Stomach (tissue), 9 donors: ENCODE data around the gene UNC5B. TPM values are rescaled to one million over a fixed set of nuclear protein-coding genes. Genes with fewer than 3 reads are reported as not detected.
A peak's percentile ranks its signal among the peaks of the same experiment; 100 is the strongest.

Source experiments
- DNase-seq, 2 donors: peaks; one replicate each; pipeline versions ENCODE4 v3.0.0 to v3.0.0-alpha.2; 2013 to 2019
- H3K27ac ChIP-seq, 5 donors: fragments of 200-600 bp in 4 of 5; sonication (generic) in 4 of 5; one replicate each; pipeline ENCODE4 v1.5.1; 2013 to 2019; ENCODE audit warnings: mild to moderate bottlenecking in 1 of 5, moderate library complexity in 1 of 5
- H3K27me3 ChIP-seq, 3 donors: fragments of 200-600 bp; sonication (generic); one replicate each; pipeline ENCODE4 v1.5.1; 2017 to 2019; ENCODE audit warnings: mixed run types in 1 of 3
- H3K36me3 ChIP-seq, 4 donors: fragments of 200-600 bp; sonication (generic); 1 replicate in 3 of 4; 2 replicates in 1 of 4; pipeline ENCODE4 v1.5.1; 2016 to 2019
- H3K4me1 ChIP-seq, 4 donors: fragments of 200-600 bp; sonication (generic); one replicate each; pipeline ENCODE4 v1.5.1; 2016 to 2019
- H3K4me3 ChIP-seq, 4 donors: fragments of 200-600 bp; sonication (generic) in 3 of 4; one replicate each; pipeline ENCODE4 v1.5.1; 2016 to 2019; ENCODE audit warnings: mild to moderate bottlenecking in 1 of 4
- H3K9me3 ChIP-seq, 4 donors: fragments of 200-600 bp; sonication (generic); one replicate each; pipeline ENCODE4 v1.5.1; 2016 to 2019
- EP300 ChIP-seq: sonication (generic); formaldehyde crosslinking; IDR thresholded peaks from one replicate; pipeline ENCODE4 v1.6.1; 2017; ENCODE audit warnings: antibody characterized with exemption
- POLR2A ChIP-seq, 4 donors: fragments of 450-650 bp; IDR thresholded peaks; one replicate each; pipeline ENCODE4 v1.6.1; 2016; ENCODE audit warnings: antibody characterized with exemption in 4 of 4, control low read depth in 2 of 4, mild to moderate bottlenecking in 1 of 4, moderate library complexity in 1 of 4
- POLR2AphosphoS5 ChIP-seq, 3 donors: sonication (generic); formaldehyde crosslinking; IDR thresholded peaks; one replicate each; pipeline ENCODE4 v1.6.1; 2016; ENCODE audit warnings: antibody characterized with exemption in 3 of 3
- WGBS, 5 donors: extraction: QIAGEN DNeasy Blood & Tissue Kit in 3 of 5; methylation state at CpG; one replicate each; pipeline versions ENCODE4 v1.1.5 to v1.1.7; 2013 to 2018; 5-methylcytosine and 5-hydroxymethylcytosine counted together
- intact Hi-C: fragments of 100-400 bp; cut with DNase I; formaldehyde crosslinking; loops from one replicate; pipeline ENCODE4 v1.15.1; 2023; ENCODE audit warnings: low total_unique reads
- polyA plus RNA-seq, 3 donors: library from polyadenylated mRNA; stranded (reverse); fragments of 200-250 nt; gene quantifications; one replicate each; pipeline ENCODE4 v1.2.3, GENCODE V29; 2013
- total RNA-seq, 5 donors: library from RNA; depleted of rRNA; stranded (reverse); fragments of >200 nt; gene quantifications; one replicate each; pipeline versions ENCODE4 v1.1.0 to v1.2.3, GENCODE V29; 2014 to 2016
- TF ChIP-seq, protein P1 (sequence below), 7 experiments: fragments of 450-650 bp in 4 of 7; fragments of 200-600 bp in 3 of 7; sonication (generic) in 3 of 7; IDR thresholded peaks; one replicate each; pipeline ENCODE4 v1.5.1; 2016 to 2019; ENCODE audit warnings: antibody characterized with exemption in 7 of 7, control low read depth in 2 of 7, mild to moderate bottlenecking in 1 of 7
- donor health status: healthy with polysubstance abuse.
- donor health status: Bipolar disorder and iron deficiency.
- donor health status: healthy.

UNC5B gene
- total and polyA plus RNA-seq, 8 donors: 1.4 to 42.9 (median 5.7) TPM

DNA sequence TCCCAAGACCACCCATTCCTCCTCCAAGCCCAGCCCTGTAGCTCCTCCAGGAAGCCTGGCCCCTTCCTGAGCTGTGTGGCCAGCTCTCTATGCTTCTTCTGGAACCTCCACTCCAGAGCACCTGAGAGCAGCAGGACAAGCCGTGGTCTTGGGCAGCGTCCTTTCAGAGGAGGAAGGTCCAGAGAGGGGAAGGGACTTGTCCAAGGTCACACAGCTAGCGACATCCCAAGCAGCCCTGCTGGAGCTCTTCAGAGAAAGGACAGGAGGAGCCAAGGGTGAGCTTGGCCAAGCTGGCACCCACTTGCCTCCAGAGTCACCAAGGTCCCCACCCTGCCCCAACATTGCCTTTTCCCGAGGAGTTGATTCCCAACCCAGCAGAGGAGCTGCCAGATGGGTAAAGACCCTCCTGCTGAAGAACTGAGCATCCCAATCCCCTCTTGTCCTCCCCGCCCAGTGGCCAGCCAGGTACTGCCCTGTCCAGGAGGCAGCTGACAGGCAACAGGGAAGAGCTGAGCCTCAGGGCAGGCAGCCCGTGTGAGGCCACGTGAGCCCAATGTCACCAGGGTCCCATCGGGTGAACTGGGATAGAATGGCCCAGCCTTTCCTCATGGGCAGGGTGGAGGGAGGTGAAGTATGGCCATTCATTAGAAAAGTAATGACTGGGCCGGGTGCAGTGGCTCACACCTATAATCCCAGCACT is 46.2 kb downstream of the UNC5B start:
- Histone ChIP-seq H3K9me3 (no peaks in the 10 kb centered on the region), H3K27ac (no peak overlapping the region), H3K27me3 (no peaks in the 10 kb centered on the region), H3K4me3 (no peak overlapping the region), H3K4me1 (peaks cover 33 to 55% (median 42%) of the 10 kb centered on the region in 4 donors), H3K36me3 (no peaks in the 10 kb centered on the region)
- WGBS, 5 donors: 84 to 96% (median 89%) methylated on average over 6 to 9 of the region's 9 CpGs
- TF ChIP-seq EP300: no peak
- TF ChIP-seq POLR2A (IDR thresholded peaks at IDR 0.05): no peak
- TF ChIP-seq POLR2AphosphoS5 (IDR thresholded peaks at IDR 0.05): no peak
- TF ChIP-seq, protein P1, sequence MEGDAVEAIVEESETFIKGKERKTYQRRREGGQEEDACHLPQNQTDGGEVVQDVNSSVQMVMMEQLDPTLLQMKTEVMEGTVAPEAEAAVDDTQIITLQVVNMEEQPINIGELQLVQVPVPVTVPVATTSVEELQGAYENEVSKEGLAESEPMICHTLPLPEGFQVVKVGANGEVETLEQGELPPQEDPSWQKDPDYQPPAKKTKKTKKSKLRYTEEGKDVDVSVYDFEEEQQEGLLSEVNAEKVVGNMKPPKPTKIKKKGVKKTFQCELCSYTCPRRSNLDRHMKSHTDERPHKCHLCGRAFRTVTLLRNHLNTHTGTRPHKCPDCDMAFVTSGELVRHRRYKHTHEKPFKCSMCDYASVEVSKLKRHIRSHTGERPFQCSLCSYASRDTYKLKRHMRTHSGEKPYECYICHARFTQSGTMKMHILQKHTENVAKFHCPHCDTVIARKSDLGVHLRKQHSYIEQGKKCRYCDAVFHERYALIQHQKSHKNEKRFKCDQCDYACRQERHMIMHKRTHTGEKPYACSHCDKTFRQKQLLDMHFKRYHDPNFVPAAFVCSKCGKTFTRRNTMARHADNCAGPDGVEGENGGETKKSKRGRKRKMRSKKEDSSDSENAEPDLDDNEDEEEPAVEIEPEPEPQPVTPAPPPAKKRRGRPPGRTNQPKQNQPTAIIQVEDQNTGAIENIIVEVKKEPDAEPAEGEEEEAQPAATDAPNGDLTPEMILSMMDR (IDR thresholded peaks at IDR 0.05): no peak
- intact Hi-C loops: no loop called here
- DNase-seq: no peak

DNA sequence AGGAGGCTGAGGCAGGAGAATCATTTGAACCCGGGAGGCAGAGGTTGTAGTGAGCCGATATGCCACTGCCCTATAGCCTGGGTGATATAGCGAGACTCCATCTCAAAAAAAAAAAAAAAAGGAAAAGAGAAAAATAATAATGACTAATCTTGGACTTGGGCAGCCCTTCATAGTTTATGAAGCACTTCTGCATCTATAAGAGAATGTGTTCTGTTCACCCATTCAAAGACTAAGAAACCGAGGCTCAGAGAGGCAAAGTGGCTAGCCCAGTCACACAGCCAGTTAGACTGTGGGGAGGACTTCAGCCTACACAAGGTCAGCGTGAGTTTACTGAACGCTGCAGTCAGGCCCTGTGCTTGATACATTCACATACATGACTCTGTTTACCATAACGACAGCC is 46.9 kb downstream of the UNC5B start:
- no peaks in the 10 kb centered on the region for H3K9me3 ChIP-seq
- DNase-seq: no peak
- intact Hi-C loops: no loop called here
- H3K27me3 ChIP-seq: no peaks in the 10 kb centered on the region
- peaks cover 28 to 54% (median 43%) of the 10 kb centered on the region in 4 donors for H3K4me1 ChIP-seq
- peak overlapping the region in 1 of 5 donors; percentile 66 for H3K27ac ChIP-seq
- TF ChIP-seq POLR2AphosphoS5 (IDR thresholded peaks at IDR 0.05) (no peak), EP300 (no peak), POLR2A (IDR thresholded peaks at IDR 0.05) (no peak)
- TF ChIP-seq, protein P1 (IDR thresholded peaks at IDR 0.05): no peak
- H3K4me3 ChIP-seq: no peak overlapping the region
- WGBS, 5 donors: 91 to 94% (median 93%) methylated on average over 7 of the region's 7 CpGs
- no peaks in the 10 kb centered on the region for H3K36me3 ChIP-seq

DNA sequence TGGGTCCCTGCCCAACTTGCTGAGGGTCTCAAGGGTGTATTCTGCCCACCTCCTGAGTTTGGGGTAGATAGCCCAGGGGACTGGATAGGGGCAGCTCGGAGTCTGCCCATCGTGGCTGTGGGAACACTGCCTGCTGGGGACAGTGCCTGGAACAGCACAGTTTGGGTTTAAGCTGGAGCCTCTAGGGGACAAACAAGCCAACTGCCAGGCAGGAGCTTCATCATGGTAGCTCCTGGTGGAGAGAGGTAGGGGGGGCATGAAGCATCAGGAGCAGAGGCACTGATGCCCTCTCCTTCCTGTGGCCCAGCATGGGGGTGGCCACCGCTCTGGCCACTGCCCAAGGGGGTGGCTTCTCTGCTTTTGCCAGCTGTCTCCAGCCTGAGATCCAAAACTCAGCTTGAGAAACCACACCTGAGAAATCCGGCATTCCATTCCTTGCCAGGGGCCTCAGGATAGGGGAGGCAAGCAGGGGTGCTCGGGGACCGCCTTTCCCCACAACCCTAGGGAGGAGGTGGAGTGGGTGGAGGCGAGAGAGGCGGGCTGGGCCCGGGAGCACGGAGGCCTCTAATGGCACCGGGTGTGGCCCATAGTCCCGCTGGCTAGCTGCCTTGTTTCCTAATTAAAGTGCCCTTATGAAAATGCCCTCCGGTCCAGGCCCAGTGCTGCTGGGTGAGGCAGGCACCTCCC is 47.6 kb downstream of the UNC5B start:
- WGBS, 5 donors: 18 to 48% (median 32%) methylated on average over 9 to 13 of the region's 13 CpGs
- peak; percentile 41 to 73 for DNase-seq
- peak overlapping the region in 4 of 5 donors; percentile 1 to 66 (median 29) for H3K27ac ChIP-seq
- H3K4me3 ChIP-seq: no peak overlapping the region
- TF ChIP-seq, protein P1 (IDR thresholded peaks at IDR 0.05): no peak
- H3K36me3 ChIP-seq: no peaks in the 10 kb centered on the region
- peaks cover 28 to 55% (median 43%) of the 10 kb centered on the region in 4 donors for H3K4me1 ChIP-seq
- H3K27me3 ChIP-seq: no peaks in the 10 kb centered on the region
- intact Hi-C loops: no loop called here
- no peaks in the 10 kb centered on the region for H3K9me3 ChIP-seq

DNA sequence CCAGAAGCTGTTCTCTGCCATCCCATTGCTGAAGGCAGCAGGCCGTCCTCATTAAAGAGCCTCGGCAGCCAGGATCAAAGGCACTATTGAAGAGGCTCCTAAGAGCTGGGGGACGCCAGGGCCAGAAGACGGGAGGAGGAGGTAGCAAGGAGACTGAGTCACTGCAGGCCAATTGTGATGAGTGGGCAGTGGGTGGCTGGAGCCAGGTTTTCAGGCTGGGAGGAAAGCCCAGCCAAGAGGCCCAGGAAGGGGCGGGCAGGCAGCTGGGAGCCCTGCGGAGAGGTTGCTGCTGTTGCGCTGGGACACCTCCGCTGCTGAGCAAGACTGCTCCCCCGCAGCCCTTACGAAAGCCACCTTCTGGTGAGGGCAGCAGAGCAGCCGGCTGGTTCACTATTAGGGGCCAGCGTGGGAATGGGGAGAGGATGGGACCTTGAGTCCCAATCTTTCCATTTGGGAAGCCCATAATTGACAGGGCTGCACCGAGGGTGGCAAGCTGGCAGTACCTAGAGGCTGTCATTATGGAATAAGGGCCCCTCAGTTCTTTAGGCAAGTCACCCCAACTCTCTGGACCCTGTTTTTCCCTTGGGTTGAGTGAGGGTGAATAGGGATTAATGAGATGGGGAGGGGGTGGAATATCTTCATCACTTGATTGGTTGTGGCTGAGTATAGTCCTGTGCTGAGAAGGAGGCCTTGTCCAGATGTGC is 48.4 kb downstream of the UNC5B start:
- peak in 1 of 3 donors; percentile 23 for TF ChIP-seq POLR2AphosphoS5 (IDR thresholded peaks at IDR 0.05)
- TF ChIP-seq, protein P1 (IDR thresholded peaks at IDR 0.05): no peak
- TF ChIP-seq POLR2A (IDR thresholded peaks at IDR 0.05): no peak
- no peak for TF ChIP-seq EP300
- Histone ChIP-seq H3K27me3 (no peaks in the 10 kb centered on the region), H3K4me3 (no peak overlapping the region), H3K4me1 (peaks cover 25 to 55% (median 41%) of the 10 kb centered on the region in 4 donors), H3K27ac (peak overlapping the region in 3 of 5 donors; percentile 8 to 66 (median 50)), H3K9me3 (no peaks in the 10 kb centered on the region), H3K36me3 (no peaks in the 10 kb centered on the region)
- intact Hi-C loops: no loop called here
- 66 to 83% (median 79%) methylated on average over 11 to 13 of the region's 13 CpGs for WGBS, 5 donors
- DNase-seq: peak in 1 of 2 donors; percentile 78
